ENCODE data around the gene FAM227B. TPM values are rescaled to one million over a fixed set of nuclear protein-coding genes. Genes with fewer than 3 reads are reported as not detected.

The FAM227B gene
- total RNA-seq, 1 donor from 2014 or later, result 8.0 TPM

GRCh38 chr15:49462232-49462844, 158.3 kb downstream of the FAM227B start:
- H3K4me1 Mint-ChIP-seq, result peaks cover 46% of the 10 kb centered on the region
- no peaks in the 10 kb centered on the region for H3K9me3 Mint-ChIP-seq
- H3K36me3 Mint-ChIP-seq, result no peaks in the 10 kb centered on the region
- no peak overlapping the region for H3K4me3 Mint-ChIP-seq
- no peak overlapping the region for H3K27ac Mint-ChIP-seq
- no peak for TF ChIP-seq CTCF (IDR thresholded peaks at IDR 0.05; ENCODE audit: unreplicated experiment)
- no peaks in the 10 kb centered on the region for H3K27me3 Mint-ChIP-seq (ENCODE audit: low read depth)
- no peak for DNase-seq (ENCODE audit: low spot score in 2 of 2, unreplicated experiment in 2 of 2)

GRCh38 chr15:49460411-49460941, 160.1 kb downstream of the FAM227B start:
- Mint-ChIP-seq H3K4me3 (no peak overlapping the region), H3K27me3 (ENCODE audit: low read depth) (no peaks in the 10 kb centered on the region)

GRCh38 chr15:49458145-49458544, 162.5 kb downstream of the FAM227B start:
- Mint-ChIP-seq H3K27ac (no peak overlapping the region), H3K4me3 (no peak overlapping the region), H3K36me3 (no peaks in the 10 kb centered on the region), H3K27me3 (ENCODE audit: low read depth) (no peaks in the 10 kb centered on the region), H3K9me3 (peaks cover 5% of the 10 kb centered on the region), H3K4me1 (peaks cover 31% of the 10 kb centered on the region)
- no peak for DNase-seq (ENCODE audit: low spot score in 2 of 2, unreplicated experiment in 2 of 2)
- TF ChIP-seq CTCF (IDR thresholded peaks at IDR 0.05; ENCODE audit: unreplicated experiment), result no peak

More at GRCh38 chr15:49460411-49460941, 160.1 kb downstream of the FAM227B start:
- Mint-ChIP-seq H3K36me3 (no peaks in the 10 kb centered on the region), H3K9me3 (no peaks in the 10 kb centered on the region), H3K27ac (no peak overlapping the region), H3K4me1 (peaks cover 39% of the 10 kb centered on the region)
- TF ChIP-seq CTCF (IDR thresholded peaks at IDR 0.05; ENCODE audit: unreplicated experiment), result no peak
- DNase-seq (ENCODE audit: low spot score in 2 of 2, unreplicated experiment in 2 of 2), result no peak

- H3K36me3 Mint-ChIP-seq, result no peaks in the 10 kb centered on the region
- H3K4me3 Mint-ChIP-seq, result no peak overlapping the region
- no peak overlapping the region for H3K27ac Mint-ChIP-seq
- no peak for TF ChIP-seq CTCF (IDR thresholded peaks at IDR 0.05; ENCODE audit: unreplicated experiment)
- DNase-seq (ENCODE audit: low spot score in 2 of 2, unreplicated experiment in 2 of 2), result no peak
- no peaks in the 10 kb centered on the region for H3K27me3 Mint-ChIP-seq (ENCODE audit: low read depth)
- peaks cover 19% of the 10 kb centered on the region for H3K4me1 Mint-ChIP-seq
- H3K9me3 Mint-ChIP-seq, result peaks cover 5% of the 10 kb centered on the region
Measured at GRCh38 chr15:49456166-49456565, 164.5 kb downstream of the FAM227B start.

- no peaks in the 10 kb centered on the region for H3K36me3 Mint-ChIP-seq
- H3K27ac Mint-ChIP-seq, result no peak overlapping the region
- DNase-seq (ENCODE audit: low spot score in 2 of 2, unreplicated experiment in 2 of 2), result no peak
- H3K4me3 Mint-ChIP-seq, result no peak overlapping the region
- TF ChIP-seq CTCF (IDR thresholded peaks at IDR 0.05; ENCODE audit: unreplicated experiment), result no peak
- H3K4me1 Mint-ChIP-seq, result peaks cover 14% of the 10 kb centered on the region
- no peaks in the 10 kb centered on the region for H3K27me3 Mint-ChIP-seq (ENCODE audit: low read depth)
- H3K9me3 Mint-ChIP-seq, result peaks cover 5% of the 10 kb centered on the region
Measured at GRCh38 chr15:49452595-49452994, 168.0 kb downstream of the FAM227B start.
